Activated T-helper 2 cell treated with anti-CD3 and anti-CD28 coated beads, Interferon-gamma antibody, Interleukin-2, Interleukin-4, amounts not matched to agents 10 μg/mL and 5 μg/mL and 100 μg/mL, durations not matched to agents 14 hours and 24 hours and 36 hours (primary cell): ENCODE measurements around the gene PTH1R. TPM values are rescaled to one million over a fixed set of nuclear protein-coding genes. Genes with fewer than 3 reads are reported as not detected.

ENCODE experiments used
- DNase-seq: peaks from one replicate; pipeline ENCODE4 v3.0.0; 2021; ENCODE audit warnings: low spot score
- H3K27ac Mint-ChIP-seq: one replicate; pipeline ENCODE4 v1.8.0; 2021; ENCODE audit warnings: mixed read lengths
- H3K27me3 Mint-ChIP-seq: one replicate; pipeline ENCODE4 v1.8.0; 2021; ENCODE audit warnings: low read depth, mixed read lengths
- H3K36me3 Mint-ChIP-seq: one replicate; pipeline ENCODE4 v1.8.0; 2021; ENCODE audit warnings: low read depth, mixed read lengths
- H3K4me1 Mint-ChIP-seq: one replicate; pipeline ENCODE4 v1.8.0; 2021; ENCODE audit warnings: low read depth, mixed read lengths
- H3K4me3 Mint-ChIP-seq: one replicate; pipeline ENCODE4 v1.8.0; 2021; ENCODE audit warnings: low read depth, mild to moderate bottlenecking, moderate library complexity, mixed read lengths
- H3K9me3 Mint-ChIP-seq: one replicate; pipeline ENCODE4 v1.8.0; 2021; ENCODE audit warnings: mixed read lengths
- intact Hi-C: fragments of 100-400 bp; cut with micrococcal nuclease; formaldehyde crosslinking; loops from one replicate; pipeline ENCODE4 v1.15.1; 2023
- total RNA-seq: library from RNA; stranded (reverse); gene quantifications from 2 replicates; pipeline ENCODE4 v1.2.3, GENCODE V29; 2022

Gene PTH1R
- total RNA-seq, 1 donor from 2014 or later: not detected

DNA sequence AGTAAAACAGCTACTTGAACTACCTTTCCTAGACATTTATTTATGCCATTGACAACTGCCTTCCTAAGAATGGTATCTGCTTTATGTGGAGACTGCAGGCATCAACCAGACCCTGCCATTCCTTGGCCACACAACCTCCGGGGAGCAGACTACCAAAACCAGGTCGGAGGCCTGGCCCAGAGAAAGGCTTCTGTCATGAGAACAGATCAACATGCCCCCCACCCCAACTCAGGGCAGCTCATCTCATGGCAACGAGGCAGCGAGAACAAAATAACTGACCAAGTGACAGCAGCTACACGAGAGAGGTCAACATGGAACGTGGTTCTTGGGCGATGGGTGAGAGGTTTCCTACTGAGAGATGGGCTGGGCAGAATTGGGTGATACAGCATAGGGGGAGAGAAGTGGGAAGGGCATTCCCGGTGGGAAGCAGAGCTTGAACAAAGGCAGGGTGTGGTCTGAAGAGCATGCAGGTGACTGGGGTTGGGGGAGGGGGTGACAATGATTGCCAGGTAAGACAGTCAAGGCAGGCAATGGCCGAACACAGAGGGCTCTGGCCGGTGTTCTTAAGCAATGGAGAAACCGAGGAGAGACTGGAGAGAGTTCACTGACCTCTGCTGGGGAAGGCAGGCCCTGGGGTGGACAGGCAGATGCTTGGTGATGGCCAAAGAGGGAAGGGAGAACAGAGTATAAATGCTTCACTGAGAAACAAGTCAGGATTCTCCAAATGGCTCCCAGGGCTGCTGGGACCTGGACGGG lies 65.1 kb downstream of the PTH1R start:
- peaks cover 66% of the 10 kb centered on the region for H3K36me3 Mint-ChIP-seq
- no peak for DNase-seq
- H3K27ac Mint-ChIP-seq: peak overlapping the region; percentile 30
- H3K27me3 Mint-ChIP-seq: no peaks in the 10 kb centered on the region
- H3K4me1 Mint-ChIP-seq: peaks cover 62% of the 10 kb centered on the region
- intact Hi-C loops: no loop called here
- H3K4me3 Mint-ChIP-seq: no peak overlapping the region
- no peaks in the 10 kb centered on the region for H3K9me3 Mint-ChIP-seq

- no peak for DNase-seq
- intact Hi-C loops: no loop called here
- Mint-ChIP-seq H3K36me3 (peaks cover 61% of the 10 kb centered on the region), H3K27me3 (no peaks in the 10 kb centered on the region), H3K4me3 (no peak overlapping the region), H3K27ac (no peak overlapping the region), H3K9me3 (no peaks in the 10 kb centered on the region), H3K4me1 (peaks cover 71% of the 10 kb centered on the region)
Observed at GRCh38 chr3:46943237-46944187, 66.0 kb downstream of the PTH1R start.

DNA sequence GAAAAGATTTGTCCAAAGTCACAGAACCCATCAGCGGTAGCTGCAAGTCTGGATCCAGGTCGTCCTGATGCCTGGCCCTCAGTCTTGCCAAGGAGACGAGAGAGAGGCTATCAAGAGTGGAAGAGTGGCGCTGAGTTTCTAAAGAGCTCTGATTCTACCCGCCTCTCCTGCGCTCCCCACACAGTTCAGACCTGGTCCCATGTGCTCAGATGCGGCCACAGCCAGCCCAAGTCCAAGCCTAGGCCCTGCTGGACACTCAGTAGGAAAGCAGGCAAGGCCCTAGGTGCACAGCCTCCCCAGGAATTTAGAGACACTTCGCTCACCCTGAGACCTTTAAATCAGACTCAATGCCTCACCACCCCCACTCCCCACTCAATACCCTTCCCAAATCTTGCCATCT lies 66.7 kb downstream of the PTH1R start:
- Mint-ChIP-seq H3K27ac (peak overlapping the region; percentile 73), H3K36me3 (peaks cover 59% of the 10 kb centered on the region)
- intact Hi-C loops: no loop called here

DNA sequence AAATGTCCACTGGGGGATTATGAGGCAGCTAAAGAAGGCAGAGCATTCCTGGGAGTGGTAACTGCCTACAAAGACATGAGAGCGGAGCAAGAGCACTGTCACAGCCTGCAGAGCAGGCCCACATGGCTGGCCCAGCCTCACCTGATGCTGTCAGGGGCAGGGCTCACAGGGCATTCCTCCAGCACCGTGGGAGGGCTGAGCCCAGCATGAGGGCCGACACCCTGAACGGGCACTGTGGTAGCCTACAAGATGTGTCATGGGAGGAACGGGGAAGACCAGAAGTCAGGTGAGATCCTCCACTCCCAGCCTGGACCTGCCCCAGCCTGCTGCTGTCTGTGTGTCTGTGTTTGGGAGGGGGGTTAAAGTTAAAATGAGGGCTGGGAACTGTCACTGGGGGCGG lies 68.9 kb downstream of the PTH1R start:
- Mint-ChIP-seq H3K4me3 (peak overlapping the region; percentile 33), H3K36me3 (peaks cover 51% of the 10 kb centered on the region), H3K9me3 (no peaks in the 10 kb centered on the region), H3K27ac (peak overlapping the region; percentile 97), H3K4me1 (peaks cover 74% of the 10 kb centered on the region), H3K27me3 (no peaks in the 10 kb centered on the region)
- no peak for DNase-seq
- intact Hi-C loops: no loop called here

More for the DNA sequence above, 66.7 kb downstream of the PTH1R start:
- H3K4me3 Mint-ChIP-seq: no peak overlapping the region
- no peak for DNase-seq
- H3K27me3 Mint-ChIP-seq: no peaks in the 10 kb centered on the region
- H3K9me3 Mint-ChIP-seq: no peaks in the 10 kb centered on the region
- H3K4me1 Mint-ChIP-seq: peaks cover 73% of the 10 kb centered on the region

GRCh38 chr3:46946856-46947545 lies 69.5 kb downstream of the PTH1R start:
- Mint-ChIP-seq H3K27ac (peak overlapping the region; percentile 97), H3K36me3 (peaks cover 54% of the 10 kb centered on the region), H3K27me3 (no peaks in the 10 kb centered on the region), H3K4me1 (peaks cover 78% of the 10 kb centered on the region), H3K9me3 (no peaks in the 10 kb centered on the region), H3K4me3 (peak overlapping the region; percentile 74)
- intact Hi-C loops: no loop called here
- DNase-seq: peak; percentile 63

GRCh38 chr3:46947546-46947901 lies 70.0 kb downstream of the PTH1R start:
- DNase-seq: no peak
- Mint-ChIP-seq H3K9me3 (no peaks in the 10 kb centered on the region), H3K4me1 (peaks cover 81% of the 10 kb centered on the region), H3K4me3 (peak overlapping the region; percentile 74), H3K27me3 (no peaks in the 10 kb centered on the region), H3K27ac (peak overlapping the region; percentile 97), H3K36me3 (peaks cover 55% of the 10 kb centered on the region)
- intact Hi-C loops: no loop called here

- H3K4me1 Mint-ChIP-seq: peaks cover 83% of the 10 kb centered on the region
- peak; percentile 65 for DNase-seq
- no peaks in the 10 kb centered on the region for H3K9me3 Mint-ChIP-seq
- intact Hi-C loops: loop anchor here (1.0 to 2.0 kb wide), 2 partner anchors 11 to 41 kb away; no protein-coding TSS in a partner anchor
- peak overlapping the region; percentile 74 for H3K4me3 Mint-ChIP-seq
- H3K27me3 Mint-ChIP-seq: no peaks in the 10 kb centered on the region
- H3K36me3 Mint-ChIP-seq: peaks cover 52% of the 10 kb centered on the region
- peak overlapping the region; percentile 97 for H3K27ac Mint-ChIP-seq
Observed at GRCh38 chr3:46947981-46948791, 70.7 kb downstream of the PTH1R start.

DNA sequence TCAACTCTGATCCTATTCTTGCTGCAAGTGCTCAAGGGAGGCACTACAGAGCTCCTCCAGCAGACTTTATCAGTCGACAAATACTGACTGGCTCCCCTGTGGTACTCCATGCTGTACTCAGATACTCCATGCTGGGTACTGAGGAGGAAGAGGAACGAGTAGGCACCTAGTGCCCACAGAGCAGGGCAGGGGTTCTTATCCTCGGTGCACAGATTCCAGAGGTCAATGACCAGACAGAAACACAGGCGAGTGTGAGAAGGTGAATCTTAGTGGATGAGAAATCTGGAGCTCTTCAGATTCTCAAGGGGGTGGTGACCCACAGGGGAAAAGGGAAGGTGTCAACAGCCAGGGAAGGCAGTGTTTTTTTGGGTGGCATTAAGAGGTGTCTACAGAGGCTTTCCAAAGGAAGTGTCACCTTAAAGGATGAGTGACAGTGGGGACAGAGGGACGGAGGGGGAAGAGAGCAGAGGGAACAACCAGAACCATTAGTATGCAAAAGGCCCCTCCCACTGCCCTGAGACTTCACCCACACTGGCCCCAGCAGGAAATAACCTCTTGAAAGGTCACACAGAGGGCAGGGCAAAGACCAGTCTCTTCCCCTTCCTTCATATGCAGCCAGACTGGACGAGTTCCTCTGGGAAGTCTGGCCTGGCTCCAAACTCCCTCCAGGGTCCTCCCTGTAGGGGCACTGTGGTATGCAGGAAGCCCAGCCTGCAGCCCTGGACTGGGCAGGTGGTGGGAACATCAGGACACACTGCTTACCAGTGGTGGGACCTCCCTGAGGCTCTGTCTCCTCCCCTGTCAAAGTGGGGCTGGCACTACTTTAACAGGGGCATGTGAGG lies 71.5 kb downstream of the PTH1R start:
- Mint-ChIP-seq H3K9me3 (no peaks in the 10 kb centered on the region), H3K27me3 (no peaks in the 10 kb centered on the region), H3K4me1 (peaks cover 86% of the 10 kb centered on the region), H3K4me3 (peak overlapping the region; percentile 74), H3K36me3 (peaks cover 52% of the 10 kb centered on the region), H3K27ac (peak overlapping the region; percentile 97)
- no peak for DNase-seq
- intact Hi-C loops: loop anchor here (1.0 to 2.0 kb wide), 2 partner anchors 10 to 40 kb away; no protein-coding TSS in a partner anchor

DNA sequence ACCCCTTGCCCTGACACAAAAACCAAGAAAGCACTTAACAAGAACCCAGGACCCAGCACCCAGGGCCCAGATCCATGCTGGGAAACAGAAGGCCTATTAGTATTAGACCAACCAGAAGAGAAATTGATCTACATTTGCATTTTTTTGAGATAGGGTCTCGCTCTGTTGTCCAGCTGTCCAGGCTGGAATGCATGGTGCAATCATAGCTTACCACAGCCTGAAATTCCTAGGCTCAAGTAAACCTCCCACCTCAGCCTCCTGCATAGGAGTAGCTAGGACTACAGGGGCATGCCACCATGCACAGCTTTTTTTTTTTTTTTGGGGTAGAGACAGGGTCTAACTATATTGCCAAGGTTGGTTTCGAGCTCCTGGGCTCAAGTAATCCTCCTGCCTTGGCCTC lies 72.7 kb downstream of the PTH1R start:
- Mint-ChIP-seq H3K27me3 (no peaks in the 10 kb centered on the region), H3K27ac (peak overlapping the region; percentile 74), H3K4me3 (no peak overlapping the region), H3K36me3 (peaks cover 49% of the 10 kb centered on the region), H3K4me1 (peaks cover 87% of the 10 kb centered on the region), H3K9me3 (no peaks in the 10 kb centered on the region)
- DNase-seq: no peak
- intact Hi-C loops: loop anchor here (5.0 kb wide), 1 partner anchor 33 kb away; no protein-coding TSS in a partner anchor

GRCh38 chr3:46950650-46951241 lies 73.2 kb downstream of the PTH1R start:
- Mint-ChIP-seq H3K9me3 (no peaks in the 10 kb centered on the region), H3K4me3 (no peak overlapping the region), H3K4me1 (peaks cover 87% of the 10 kb centered on the region), H3K27me3 (no peaks in the 10 kb centered on the region), H3K36me3 (peaks cover 46% of the 10 kb centered on the region), H3K27ac (no peak overlapping the region)
- DNase-seq: no peak
- intact Hi-C loops: loop anchor here (5.0 kb wide), 1 partner anchor 33 kb away; no protein-coding TSS in a partner anchor

DNA sequence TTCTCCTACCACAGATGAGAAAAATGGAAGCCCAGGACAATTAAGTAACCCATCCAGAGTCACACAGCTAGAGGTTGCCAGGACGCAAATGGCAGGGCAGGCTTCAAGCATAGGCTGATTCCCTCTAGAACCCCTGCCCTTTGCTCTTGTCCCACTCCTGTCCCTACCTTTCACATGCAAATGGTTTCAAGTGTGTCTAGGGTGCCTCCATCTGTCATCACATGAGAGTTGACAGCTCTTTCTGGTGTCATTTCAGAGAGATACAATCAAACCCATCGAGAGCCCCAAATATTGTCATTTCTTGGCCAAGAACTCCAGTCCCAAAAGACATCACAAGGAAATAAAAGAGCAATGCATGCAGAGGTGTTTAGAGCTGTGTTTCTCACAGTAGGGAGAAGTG lies 75.3 kb downstream of the PTH1R start:
- peak overlapping the region; percentile 20 for H3K4me3 Mint-ChIP-seq
- peaks cover 25% of the 10 kb centered on the region for H3K36me3 Mint-ChIP-seq
- no peaks in the 10 kb centered on the region for H3K9me3 Mint-ChIP-seq
- no peaks in the 10 kb centered on the region for H3K27me3 Mint-ChIP-seq
- H3K4me1 Mint-ChIP-seq: peaks cover 80% of the 10 kb centered on the region
- H3K27ac Mint-ChIP-seq: peak overlapping the region; percentile 95
- DNase-seq: no peak
- intact Hi-C loops: loop anchor here (1.0 to 5.0 kb wide), 2 partner anchors 8 to 36 kb away; no protein-coding TSS in a partner anchor
